ENCODE data around the gene ZNF227.

- TF ChIP-seq CTCF (IDR thresholded peaks at IDR 0.05; ENCODE audit: extremely low read depth in 1 of 2, insufficient read depth in 1 of 2, low read depth in 1 of 2, low read length in 2 of 2) = no peak
- TF ChIP-seq JUN (IDR thresholded peaks at IDR 0.05; ENCODE audit: borderline replicate concordance, insufficient read depth, insufficient read length, low read depth) = no peak
- no peak for TF ChIP-seq POLR2A (IDR thresholded peaks at IDR 0.05; ENCODE audit: low read depth, low read length)
- TF ChIP-seq POLR2AphosphoS5 (IDR thresholded peaks at IDR 0.05; ENCODE audit: insufficient read depth, low read depth, low read length) = no peak
- TF ChIP-seq EZH2 (IDR thresholded peaks at IDR 0.05; ENCODE audit: borderline replicate concordance, low read depth, low read length, severe bottlenecking) = no peak
- TF ChIP-seq MAX (IDR thresholded peaks at IDR 0.05; ENCODE audit: insufficient read depth, insufficient read length) = no peak
- TF ChIP-seq MYC (IDR thresholded peaks at IDR 0.05; ENCODE audit: low read depth, low read length) = no peak
These were observed 9.4 kb upstream of the ZNF227 start for GRCh38 chr19:44202974-44203373.

Measured in endothelial cell of umbilical vein (primary cell).